H9 (cell line): Measurements from ENCODE around the gene PTGFRN. TPM values are rescaled to one million over a fixed set of nuclear protein-coding genes. Genes with fewer than 3 reads are reported as not detected.
A peak's percentile ranks its signal among the peaks of the same experiment; 100 is the strongest.

Experiments used
- DNase-seq: peaks from one replicate; pipeline ENCODE4 v3.0.0-alpha.2; 2017
- H2AFZ ChIP-seq: one replicate; pipeline ENCODE4 v1.6.1; 2013; ENCODE audit warnings: mild to moderate bottlenecking, low read length, control low read depth, moderate library complexity
- H2AK5ac ChIP-seq: 2 replicates; pipeline ENCODE4 v1.6.1; 2013; ENCODE audit warnings: low read length, control low read depth, mixed read lengths; ENCODE audit not compliant: insufficient read length
- H2BK120ac ChIP-seq: one replicate; pipeline ENCODE4 v1.6.1; 2013; ENCODE audit warnings: low read depth, mild to moderate bottlenecking, low read length, control low read depth, inconsistent platforms; ENCODE audit not compliant: poor library complexity, severe bottlenecking
- H2BK12ac ChIP-seq: 2 replicates; pipeline ENCODE4 v1.6.1; 2013; ENCODE audit warnings: low read length, control low read depth, mixed read lengths, low read depth; ENCODE audit not compliant: insufficient read length
- H2BK15ac ChIP-seq: 2 replicates; pipeline ENCODE4 v1.6.1; 2013; ENCODE audit warnings: low read depth, low read length, control low read depth
- H2BK20ac ChIP-seq: one replicate; pipeline ENCODE4 v1.6.1; 2013; ENCODE audit warnings: low read depth, mild to moderate bottlenecking, low read length, control low read depth, inconsistent platforms; ENCODE audit not compliant: poor library complexity, severe bottlenecking
- H2BK5ac ChIP-seq: 2 replicates; pipeline ENCODE4 v1.6.1; 2013; ENCODE audit warnings: low read length, control low read depth, mixed read lengths; ENCODE audit not compliant: insufficient read length
- H3K14ac ChIP-seq: 2 replicates; pipeline ENCODE4 v1.6.1; 2013; ENCODE audit warnings: low read length, control low read depth; ENCODE audit not compliant: insufficient read depth
- H3K18ac ChIP-seq: 2 replicates; pipeline ENCODE4 v1.6.1; 2013; ENCODE audit warnings: low read depth, mild to moderate bottlenecking, mixed read lengths, low read length, control low read depth; ENCODE audit not compliant: insufficient read length
- H3K23ac ChIP-seq: 2 replicates; pipeline ENCODE4 v1.6.1; 2013; ENCODE audit warnings: low read length, control low read depth, mixed read lengths, low read depth; ENCODE audit not compliant: insufficient read length
- H3K23me2 ChIP-seq: 2 replicates; pipeline ENCODE4 v1.6.1; 2013; ENCODE audit warnings: low read depth, mild to moderate bottlenecking, mixed read lengths, low read length, control low read depth; ENCODE audit not compliant: insufficient read length, poor library complexity, severe bottlenecking
- H3K27ac ChIP-seq: 2 replicates; pipeline ENCODE4 v1.5.1; 2013; ENCODE audit warnings: low read length, control low read depth, mixed read lengths, low read depth; ENCODE audit not compliant: insufficient read length
- H3K27me3 ChIP-seq: 2 replicates; pipeline ENCODE4 v1.6.1; 2013; ENCODE audit warnings: low read length, control low read depth, inconsistent platforms; ENCODE audit not compliant: insufficient read depth
- H3K4ac ChIP-seq: 2 replicates; pipeline ENCODE4 v1.6.1; 2013; ENCODE audit warnings: low read depth, mild to moderate bottlenecking, control low read depth, inconsistent platforms, low read length, moderate library complexity
- H3K4me1 ChIP-seq: 2 replicates; pipeline ENCODE4 v1.6.1; 2013; ENCODE audit warnings: low read length, control low read depth, inconsistent platforms; ENCODE audit not compliant: insufficient read depth
- H3K4me2 ChIP-seq: 2 replicates; pipeline ENCODE4 v1.6.1; 2013; ENCODE audit warnings: low read length, control low read depth, mixed read lengths; ENCODE audit not compliant: insufficient read length, insufficient read depth
- H3K56ac ChIP-seq: 2 replicates; pipeline ENCODE4 v1.6.1; 2013; ENCODE audit warnings: low read depth, mild to moderate bottlenecking, mixed read lengths, low read length, control low read depth; ENCODE audit not compliant: insufficient read length
- H3K79me1 ChIP-seq: 2 replicates; pipeline ENCODE4 v1.6.1; 2013; ENCODE audit warnings: low read depth, mild to moderate bottlenecking, moderate library complexity, low read length, control low read depth, inconsistent platforms; ENCODE audit not compliant: insufficient read depth, poor library complexity, severe bottlenecking
- H3K79me2 ChIP-seq: 2 replicates; pipeline ENCODE4 v1.6.1; 2013; ENCODE audit warnings: low read length, control low read depth, inconsistent platforms; ENCODE audit not compliant: insufficient read depth
- H3K9ac ChIP-seq: 2 replicates; pipeline ENCODE4 v1.6.1; 2013; ENCODE audit warnings: low read length, control low read depth, mixed read lengths; ENCODE audit not compliant: insufficient read length; ENCODE audit errors: extremely low read depth
- H3K9me3 ChIP-seq: one replicate; pipeline ENCODE4 v1.6.1; 2013; ENCODE audit warnings: low read depth, low read length, inconsistent platforms; ENCODE audit not compliant: control insufficient read depth
- H3T11ph ChIP-seq: one replicate; pipeline ENCODE4 v1.6.1; 2013; ENCODE audit warnings: mild to moderate bottlenecking, low read length, control low read depth, inconsistent platforms
- H4K20me1 ChIP-seq: one replicate; pipeline ENCODE4 v1.6.1; 2013; ENCODE audit not compliant: control insufficient read depth, insufficient read length, insufficient read depth
- H4K5ac ChIP-seq: 2 replicates; pipeline ENCODE4 v1.6.1; 2013; ENCODE audit warnings: low read depth, mild to moderate bottlenecking, mixed read lengths, low read length, control low read depth; ENCODE audit not compliant: insufficient read length
- H4K8ac ChIP-seq: replicated peaks from 2 replicates; pipeline ENCODE4 v1.6.1; 2013; ENCODE audit warnings: low read length, control low read depth, mixed read lengths, low read depth; ENCODE audit not compliant: insufficient read length
- H4K91ac ChIP-seq: 2 replicates; pipeline ENCODE4 v1.6.1; 2013; ENCODE audit warnings: low read depth, mild to moderate bottlenecking, moderate library complexity, mixed read lengths, low read length, control low read depth; ENCODE audit not compliant: insufficient read length
- H3K27ac Mint-ChIP-seq, 3 experiments: 2 replicates in 2 of 3; 3 replicates in 1 of 3; pipeline ENCODE4 v1.8.0; 2020 to 2021; ENCODE audit warnings: mixed read lengths in 3 of 3, mild to moderate bottlenecking in 1 of 3, moderate library complexity in 1 of 3
- H3K27me3 Mint-ChIP-seq: 2 replicates; pipeline ENCODE4 v1.8.0; 2021; ENCODE audit warnings: low read depth, mild to moderate bottlenecking, moderate library complexity, mixed read lengths
- H3K36me3 Mint-ChIP-seq, 3 experiments: 2 replicates in 2 of 3; 3 replicates in 1 of 3; pipeline ENCODE4 v1.8.0; 2020 to 2021; ENCODE audit warnings: low read depth in 3 of 3, mixed read lengths in 3 of 3; ENCODE audit not compliant: insufficient read depth in 1 of 3
- H3K4me1 Mint-ChIP-seq, 2 experiments: 2 replicates each; pipeline ENCODE4 v1.8.0; 2020; ENCODE audit warnings: mixed read lengths in 2 of 2
- H3K4me3 Mint-ChIP-seq, 2 experiments: 2 replicates in 1 of 2; 3 replicates in 1 of 2; pipeline ENCODE4 v1.8.0; 2020 to 2021; ENCODE audit warnings: mild to moderate bottlenecking in 2 of 2, mixed read lengths in 2 of 2, moderate library complexity in 1 of 2
- H3K9me3 Mint-ChIP-seq, 2 experiments: 2 replicates in 1 of 2; 3 replicates in 1 of 2; pipeline ENCODE4 v1.8.0; 2020; ENCODE audit warnings: mild to moderate bottlenecking in 2 of 2, mixed read lengths in 2 of 2, moderate library complexity in 1 of 2
- CTCF ChIP-seq: fragments of 200-600 bp; sonication (generic); conservative IDR thresholded peaks from 3 replicates; pipeline ENCODE4 v1.8.0; 2021; ENCODE audit warnings: antibody characterized with exemption, mild to moderate bottlenecking
- WGBS: extraction: QIAGEN DNeasy Blood & Tissue Kit; methylation state at CpG from one replicate; pipeline ENCODE4 v1.1.7; 2013; ENCODE audit warnings: missing lambda C conversion rate, low lambda C conversion rate, mixed read lengths; ENCODE audit not compliant: insufficient read length; ENCODE audit errors: extremely low coverage; 5-methylcytosine and 5-hydroxymethylcytosine counted together
- total RNA-seq: library from RNA; stranded (reverse); gene quantifications from 2 replicates; pipeline ENCODE4 v1.2.1, GENCODE V29; 2021

PTGFRN gene
- total RNA-seq, 1 experiment from 2014 or later = 26.3 TPM

- Mint-ChIP-seq H3K27me3 (no peaks in the 10 kb centered on the region), H3K36me3 (no peaks in the 10 kb centered on the region), H3K9me3 (no peaks in the 10 kb centered on the region), H3K27ac (peak overlapping the region in 2 of 3 experiments; percentile 2 to 50; a peak in 3 of 7 replicates), H3K4me3 (peak overlapping the region in 1 of 2 experiments; percentile 33; a peak in 2 of 5 replicates), H3K4me1 (peaks cover 17 to 22% of the 10 kb centered on the region in 2 experiments)
- H4K91ac ChIP-seq = no peak overlapping the region
- H3K79me2 ChIP-seq = no peaks in the 10 kb centered on the region
- no peak overlapping the region for H2BK15ac ChIP-seq
- DNase-seq = no peak
- no peak overlapping the region for H3K4me2 ChIP-seq
- H3K23ac ChIP-seq = no peak overlapping the region
- TF ChIP-seq CTCF = no peak
- no peak overlapping the region for H3K18ac ChIP-seq
- H4K5ac ChIP-seq = no peak overlapping the region
- no peak overlapping the region for H2BK120ac ChIP-seq
- H3K23me2 ChIP-seq = no peaks in the 10 kb centered on the region
- H3K27me3 ChIP-seq = no peaks in the 10 kb centered on the region; the same call in 1 of the 2 replicates
- H4K20me1 ChIP-seq = no peaks in the 10 kb centered on the region
- no peak overlapping the region for H2BK12ac ChIP-seq
- no CpG with 5 or more reads among the region's 2 CpGs for WGBS
- no peak overlapping the region for H4K8ac ChIP-seq
- no peak overlapping the region for H3K9ac ChIP-seq
- no peak overlapping the region for H3K27ac ChIP-seq
- no peak overlapping the region for H3T11ph ChIP-seq
- no peak overlapping the region for H2BK5ac ChIP-seq
- peaks cover 5% of the 10 kb centered on the region; the same call in 1 of the 2 replicates for H3K4me1 ChIP-seq
- no peaks in the 10 kb centered on the region for H3K79me1 ChIP-seq
- no peak overlapping the region for H2BK20ac ChIP-seq
- H2AK5ac ChIP-seq = no peak overlapping the region
- H2AFZ ChIP-seq = no peak overlapping the region
- no peak overlapping the region for H3K4ac ChIP-seq
- no peaks in the 10 kb centered on the region for H3K9me3 ChIP-seq
- no peak overlapping the region for H3K56ac ChIP-seq
- no peak overlapping the region for H3K14ac ChIP-seq
Measured at GRCh38 chr1:117003223-117003875, 93.6 kb downstream of the PTGFRN start.
